Stimulated activated CD8-positive, alpha-beta memory T cell treated with anti-CD3 and anti-CD28 coated beads, Interleukin-15, amount 100 ng/mL, for 24 hours (primary cell): Measurements from ENCODE around the gene IHH.

Experiments used
- DNase-seq: peaks from one replicate; pipeline ENCODE4 v3.0.0-alpha.2; 2020; ENCODE audit warnings: low read depth

IHH gene

DNA sequence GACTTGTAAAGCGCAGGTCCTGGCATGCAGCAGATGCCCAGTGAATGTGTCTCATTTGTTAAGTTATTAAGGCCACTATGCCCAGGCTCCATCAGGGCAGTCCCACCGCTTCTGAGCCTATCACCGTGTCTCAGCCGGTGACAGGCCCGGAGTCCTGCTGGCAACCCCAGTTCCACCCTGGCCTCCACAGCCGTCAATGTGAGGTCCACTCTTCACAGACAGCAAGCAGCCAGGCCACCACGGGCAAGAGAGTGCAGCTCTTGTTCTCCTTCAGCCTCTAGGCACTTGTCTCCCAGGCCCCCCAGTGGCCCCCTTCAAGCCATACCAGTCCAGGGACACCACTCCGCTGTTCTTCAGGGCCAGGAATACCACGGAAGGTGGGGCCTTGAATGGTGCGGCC lies 42.0 kb downstream of the IHH start:
- no peak for DNase-seq

DNA sequence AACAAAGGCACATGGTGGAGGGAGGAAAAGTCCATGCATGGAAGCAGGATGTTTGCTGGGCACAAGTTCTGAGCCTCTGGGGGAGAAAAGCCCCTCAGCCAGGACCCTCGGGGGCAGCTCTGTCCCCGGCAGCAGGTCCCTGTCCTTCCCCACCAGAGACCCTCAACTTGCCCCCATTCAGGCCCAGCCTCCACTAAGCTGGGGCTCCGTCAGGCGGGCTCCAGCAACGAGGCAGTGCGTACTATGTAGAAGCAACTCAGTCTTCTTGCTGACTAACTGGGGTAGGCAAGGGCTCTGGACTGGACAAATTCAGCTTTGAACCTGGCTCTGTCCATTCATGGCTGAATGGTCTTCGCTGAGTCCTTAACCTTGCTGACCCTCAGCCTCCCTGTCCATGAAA lies 42.4 kb downstream of the IHH start:
- no peak for DNase-seq

DNA sequence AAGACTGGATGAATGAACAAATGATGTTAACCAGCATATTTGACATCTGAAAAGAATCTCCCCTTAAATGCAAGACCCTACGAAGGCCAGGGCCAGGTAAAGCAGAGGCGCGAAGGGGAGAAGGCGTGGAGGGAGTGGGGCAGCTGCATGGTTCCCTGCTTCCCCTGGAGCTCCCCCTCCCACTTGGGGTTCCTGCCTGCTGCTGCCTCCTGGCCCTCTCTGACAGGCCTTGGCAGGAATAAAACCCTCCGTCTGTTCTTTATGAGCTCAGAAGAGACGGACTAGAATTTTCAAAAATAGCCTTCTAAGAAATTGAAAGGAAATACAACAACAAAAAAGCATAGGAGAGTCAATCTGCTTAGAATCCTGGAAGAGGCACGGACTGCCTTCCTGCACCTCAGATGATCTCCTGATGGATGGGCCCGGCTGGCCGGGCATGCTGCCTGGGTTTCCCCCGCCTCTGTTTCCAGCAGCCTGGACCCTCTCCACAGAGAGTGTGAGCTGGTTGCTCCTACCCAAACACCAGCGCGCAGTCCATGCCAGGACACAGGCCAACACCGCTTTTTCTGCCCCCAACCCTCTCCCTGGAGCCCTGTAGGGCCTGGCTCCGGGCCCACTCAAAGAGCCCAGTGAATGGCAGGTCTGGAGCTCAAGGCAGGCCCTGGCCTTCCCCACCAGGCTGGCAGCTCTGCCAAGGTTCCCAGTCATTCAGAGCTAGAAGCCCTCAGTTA lies 43.4 kb downstream of the IHH start:
- no peak for DNase-seq

DNA sequence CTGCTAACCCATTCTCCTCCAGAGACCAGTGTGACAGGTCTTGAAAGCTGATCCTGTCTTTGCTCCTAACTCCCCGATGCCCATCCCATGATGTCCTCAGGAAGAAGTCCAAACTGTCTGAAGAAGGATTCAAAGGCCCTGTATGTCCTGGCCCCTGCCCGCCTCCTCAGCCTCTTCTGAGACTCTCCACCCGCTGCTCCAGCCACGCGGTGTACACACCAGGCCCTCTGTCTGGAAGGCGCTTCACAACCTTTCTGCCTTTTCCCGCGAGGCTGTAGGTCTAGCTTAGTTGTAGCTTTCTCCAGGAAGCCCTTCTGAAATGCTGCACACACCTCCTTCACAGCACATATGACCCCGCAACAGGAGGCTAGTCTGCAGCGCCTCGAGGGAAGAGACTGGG lies 44.0 kb downstream of the IHH start:
- no peak for DNase-seq

DNA sequence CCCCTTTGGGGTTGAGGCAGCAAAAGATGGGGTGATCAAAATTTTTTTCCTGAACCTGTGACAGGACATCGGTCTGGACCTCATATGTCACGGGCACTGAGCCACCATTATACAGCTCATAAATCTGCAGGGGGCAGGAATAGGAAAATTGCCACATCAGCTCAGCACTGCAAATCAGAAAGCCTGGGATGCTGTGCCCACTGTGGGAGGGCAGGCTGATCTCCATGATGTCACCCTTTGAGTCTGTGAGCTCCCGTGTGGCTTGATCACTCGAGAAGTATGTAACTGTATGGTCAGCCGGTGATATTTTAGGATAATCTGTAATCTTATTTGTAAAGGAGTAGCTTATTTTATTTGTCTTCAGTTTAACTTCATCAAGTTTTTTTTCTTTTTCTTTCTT lies 49.8 kb downstream of the IHH start:
- no peak for DNase-seq

DNA sequence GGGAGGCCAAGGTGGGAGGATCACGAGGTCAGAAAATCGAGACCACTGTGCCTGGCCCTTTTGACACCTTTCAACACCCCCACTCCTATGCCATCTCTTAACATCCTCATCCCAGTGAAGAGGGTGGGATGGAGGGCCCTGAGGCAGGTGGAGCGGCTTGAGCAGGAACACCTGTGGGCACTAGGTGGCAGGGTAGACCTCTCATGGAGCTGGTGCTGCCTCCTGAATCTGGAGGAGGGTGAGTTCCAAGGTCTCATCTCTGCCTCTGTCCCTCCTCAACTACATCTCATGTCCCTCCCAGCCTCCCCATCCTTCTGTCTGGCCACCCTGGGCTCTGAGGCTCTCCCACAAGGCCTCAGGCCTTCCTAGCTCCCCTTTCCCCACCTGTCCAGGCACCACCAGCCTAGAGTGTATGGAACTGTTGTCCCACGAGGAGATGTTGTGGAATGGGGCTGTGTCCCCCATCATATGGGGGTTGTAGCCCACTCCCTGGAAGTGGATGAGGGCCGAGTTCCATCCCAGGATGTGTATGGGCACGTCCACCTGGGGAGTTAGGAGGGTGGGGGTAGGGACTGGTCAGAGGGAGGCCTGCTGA lies 50.5 kb downstream of the IHH start:
- DNase-seq, result no peak

DNA sequence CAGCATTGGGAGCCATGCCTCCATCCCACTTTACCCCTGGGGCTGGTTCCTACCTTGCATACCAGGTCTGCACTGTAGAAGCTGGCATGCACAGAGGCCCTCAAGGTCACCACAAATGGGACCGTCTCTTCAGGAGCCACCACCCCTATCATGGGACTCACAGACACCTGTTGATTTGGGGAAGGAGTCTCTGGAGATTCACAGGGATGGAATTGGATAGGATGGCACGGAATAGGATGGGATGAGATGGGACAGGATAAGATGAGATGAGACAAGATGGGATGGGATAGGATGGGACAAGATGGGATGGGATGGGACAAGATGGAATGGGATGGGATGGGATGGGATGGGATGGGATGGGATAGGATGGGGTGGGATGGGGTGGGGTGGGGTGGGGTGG lies 51.4 kb downstream of the IHH start:
- no peak for DNase-seq
